ENCODE data around the gene RPP25. TPM values are rescaled to one million over a fixed set of nuclear protein-coding genes. Genes with fewer than 3 reads are reported as not detected.

RPP25 gene
- total RNA-seq, 4 donors from 2014 or later, result 5.8 to 12.5 (median 12.3) TPM

GRCh38 chr15:74982183-74982582, 25.6 kb upstream of the RPP25 start:
- peaks cover 0 to 28% (median 0%) of the 10 kb centered on the region in 4 donors for H3K27me3 ChIP-seq
- no peak overlapping the region for H3K27ac ChIP-seq
- WGBS, 2 donors, result 74 to 76% methylated on average over 5 of the region's 5 CpGs
- DNase-seq, result no peak
- TF ChIP-seq POLR2A (IDR thresholded peaks at IDR 0.05) (no peak), CTCF (IDR thresholded peaks at IDR 0.05) (no peak)
- no peaks in the 10 kb centered on the region for H3K9me3 ChIP-seq
- H3K4me1 ChIP-seq, result no peaks in the 10 kb centered on the region
- no peaks in the 10 kb centered on the region for H3K36me3 ChIP-seq
- intact Hi-C loops (cut with DNase I), result no loop called here
- H3K4me3 ChIP-seq, result no peak overlapping the region

GRCh38 chr15:74978503-74978902, 21.9 kb upstream of the RPP25 start:
- no peak overlapping the region for H3K27ac ChIP-seq
- no peaks in the 10 kb centered on the region for H3K9me3 ChIP-seq
- intact Hi-C loops (cut with DNase I), result no loop called here
- TF ChIP-seq CTCF (IDR thresholded peaks at IDR 0.05) (no peak), POLR2A (IDR thresholded peaks at IDR 0.05) (no peak)
- DNase-seq, result no peak
- 5 to 13% methylated on average over 2 to 3 of the region's 3 CpGs for WGBS, 2 donors
- no peaks in the 10 kb centered on the region for H3K36me3 ChIP-seq
- H3K4me3 ChIP-seq, result no peak overlapping the region
- H3K27me3 ChIP-seq, result no peaks in the 10 kb centered on the region
- H3K4me1 ChIP-seq, result no peaks in the 10 kb centered on the region

GRCh38 chr15:74978077-74978476, 21.5 kb upstream of the RPP25 start:
- Histone ChIP-seq H3K9me3 (no peaks in the 10 kb centered on the region), H3K27me3 (no peaks in the 10 kb centered on the region), H3K4me3 (no peak overlapping the region), H3K27ac (no peak overlapping the region), H3K4me1 (no peaks in the 10 kb centered on the region), H3K36me3 (no peaks in the 10 kb centered on the region)
- DNase-seq, result no peak
- TF ChIP-seq POLR2A (IDR thresholded peaks at IDR 0.05) (no peak), CTCF (IDR thresholded peaks at IDR 0.05) (no peak)
- intact Hi-C loops (cut with DNase I), result no loop called here
- WGBS, 2 donors, result 80 to 89% methylated on average over 1 of the region's 1 CpG

- Histone ChIP-seq H3K9me3 (no peaks in the 10 kb centered on the region), H3K36me3 (no peaks in the 10 kb centered on the region), H3K27ac (no peak overlapping the region), H3K4me3 (no peak overlapping the region), H3K4me1 (no peaks in the 10 kb centered on the region), H3K27me3 (no peaks in the 10 kb centered on the region)
- WGBS, 2 donors, result 41 to 59% methylated on average over 4 of the region's 4 CpGs
- TF ChIP-seq POLR2A (IDR thresholded peaks at IDR 0.05), result no peak
- no peak for TF ChIP-seq CTCF (IDR thresholded peaks at IDR 0.05)
- intact Hi-C loops (cut with DNase I), result no loop called here
- DNase-seq, result no peak
Observed at GRCh38 chr15:74977599-74977998, 21.0 kb upstream of the RPP25 start.

GRCh38 chr15:74976159-74976558, 19.6 kb upstream of the RPP25 start:
- no peak overlapping the region for H3K4me3 ChIP-seq
- DNase-seq, result no peak
- H3K36me3 ChIP-seq, result no peaks in the 10 kb centered on the region
- H3K27ac ChIP-seq, result no peak overlapping the region
- TF ChIP-seq POLR2A (IDR thresholded peaks at IDR 0.05) (no peak), CTCF (IDR thresholded peaks at IDR 0.05) (no peak)
- H3K27me3 ChIP-seq, result no peaks in the 10 kb centered on the region
- WGBS, 2 donors, result 78 to 85% methylated on average over 1 of the region's 1 CpG
- intact Hi-C loops (cut with DNase I), result no loop called here
- no peaks in the 10 kb centered on the region for H3K4me1 ChIP-seq
- H3K9me3 ChIP-seq, result no peaks in the 10 kb centered on the region

Measured in esophagus squamous epithelium (tissue), 5 donors.